Endodermal cell (in vitro differentiated cells): ENCODE results near the gene GCK. TPM values are rescaled to one million over a fixed set of nuclear protein-coding genes. Genes with fewer than 3 reads are reported as not detected.

Experiments
- DNase-seq: peaks from one replicate; pipeline ENCODE4 v3.0.0-alpha.2; 2017
- H3K27ac ChIP-seq: 2 replicates; pipeline ENCODE4 v1.5.1; 2013; ENCODE audit warnings: mild to moderate bottlenecking, low read depth, low read length, moderate library complexity
- H3K27me3 ChIP-seq: 2 replicates; pipeline ENCODE4 v1.6.1; 2013; ENCODE audit warnings: mild to moderate bottlenecking, low read length, moderate library complexity; ENCODE audit not compliant: insufficient read depth, control insufficient read depth, poor library complexity, severe bottlenecking
- H3K36me3 ChIP-seq: 2 replicates; pipeline ENCODE4 v1.7.0; 2013; ENCODE audit warnings: mild to moderate bottlenecking, low read length, moderate library complexity; ENCODE audit not compliant: control insufficient read depth, insufficient read depth
- H3K4me1 ChIP-seq: one replicate; pipeline ENCODE4 v1.7.0; 2013; ENCODE audit warnings: low read length; ENCODE audit not compliant: control insufficient read depth, insufficient read depth
- H3K4me3 ChIP-seq: 2 replicates; pipeline ENCODE4 v1.5.1; 2013; ENCODE audit warnings: mild to moderate bottlenecking, low read length, moderate library complexity
- H3K9ac ChIP-seq: 2 replicates; pipeline ENCODE4 v1.6.1; 2013; ENCODE audit warnings: mild to moderate bottlenecking, low read length, moderate library complexity; ENCODE audit not compliant: poor library complexity, severe bottlenecking; ENCODE audit errors: extremely low read depth
- H3K9me3 ChIP-seq: 2 replicates; pipeline ENCODE4 v1.6.1; 2013; ENCODE audit warnings: mild to moderate bottlenecking, low read length, moderate library complexity; ENCODE audit not compliant: control insufficient read depth
- H3K27ac Mint-ChIP-seq: 2 replicates; pipeline ENCODE4 v1.8.0; 2020; ENCODE audit warnings: mixed read lengths
- H3K27me3 Mint-ChIP-seq: 2 replicates; pipeline ENCODE4 v1.8.0; 2021; ENCODE audit warnings: mild to moderate bottlenecking, mixed read lengths; ENCODE audit not compliant: insufficient read depth
- H3K36me3 Mint-ChIP-seq: 2 replicates; pipeline ENCODE4 v1.8.0; 2020; ENCODE audit warnings: low read depth, mixed read lengths
- H3K4me1 Mint-ChIP-seq: 2 replicates; pipeline ENCODE4 v1.8.0; 2020; ENCODE audit warnings: mixed read lengths
- H3K4me3 Mint-ChIP-seq: 2 replicates; pipeline ENCODE4 v1.8.0; 2020; ENCODE audit warnings: mild to moderate bottlenecking, moderate library complexity, mixed read lengths
- H3K9me3 Mint-ChIP-seq: 2 replicates; pipeline ENCODE4 v1.8.0; 2020; ENCODE audit warnings: mild to moderate bottlenecking, mixed read lengths
- WGBS, 2 experiments: methylation state at CpG; one replicate each; pipeline versions ENCODE4 v1.1.5 to v1.1.7; 2013; ENCODE audit warnings: missing lambda C conversion rate in 2 of 2, mixed read lengths in 1 of 2; ENCODE audit not compliant: insufficient coverage in 1 of 2, insufficient read length in 1 of 2; 5-methylcytosine and 5-hydroxymethylcytosine counted together
- total RNA-seq, 2 donors: library from RNA; stranded (reverse); fragmentation: NEBNext Ultra II Directional in 1 of 2; extraction: Animal tissue kit (Norgen Biotek cat#: 25700) in 1 of 2; gene quantifications; 2 replicates in 1 of 2; 3 replicates in 1 of 2; pipeline ENCODE4 v1.2.1, GENCODE V29; 2021
- TF ChIP-seq, protein P1 (sequence below): fragments of 200-600 bp; sonication (generic); conservative IDR thresholded peaks from 2 replicates; pipeline ENCODE4 v1.5.0; 2021; ENCODE audit warnings: antibody characterized with exemption, mild to moderate bottlenecking

The GCK gene
- total RNA-seq, 2 donors from 2014 or later = 0.29 to 0.48 TPM

GRCh38 chr7:44155191-44156185 lies 33.8 kb downstream of the GCK start:
- WGBS, 2 experiments = 92 to 94% methylated on average over 8 of the region's 8 CpGs

DNA sequence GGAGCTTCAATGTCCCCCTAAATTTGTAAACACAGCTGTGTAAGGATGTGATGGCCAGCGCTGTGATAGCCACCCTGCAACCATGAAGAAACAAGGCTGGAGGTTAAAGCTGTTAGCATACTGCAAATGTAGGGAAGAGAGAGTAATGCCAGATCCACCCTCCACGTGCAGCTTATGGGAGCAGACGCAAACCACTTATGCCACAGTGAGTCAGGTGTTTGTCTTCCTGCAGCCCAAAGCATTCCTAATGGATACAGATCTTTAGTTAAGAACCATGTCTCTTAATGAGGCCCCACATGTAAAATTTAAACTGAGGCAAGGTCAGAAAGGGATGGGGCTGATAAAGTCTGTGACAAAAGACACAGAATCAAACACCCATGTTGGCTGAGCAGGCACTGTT lies 34.5 kb downstream of the GCK start:
- H3K4me1 ChIP-seq = no peaks in the 10 kb centered on the region
- H3K9ac ChIP-seq = no peak overlapping the region
- WGBS, 2 experiments = 96 to 97% methylated on average over 3 of the region's 3 CpGs
- H3K36me3 Mint-ChIP-seq = no peaks in the 10 kb centered on the region
- no peak overlapping the region for H3K27ac Mint-ChIP-seq
- H3K4me1 Mint-ChIP-seq = no peaks in the 10 kb centered on the region
- no peaks in the 10 kb centered on the region for H3K27me3 ChIP-seq
- peak; percentile 14 for DNase-seq
- no peaks in the 10 kb centered on the region for H3K9me3 Mint-ChIP-seq
- H3K9me3 ChIP-seq = no peaks in the 10 kb centered on the region
- TF ChIP-seq, protein P1, sequence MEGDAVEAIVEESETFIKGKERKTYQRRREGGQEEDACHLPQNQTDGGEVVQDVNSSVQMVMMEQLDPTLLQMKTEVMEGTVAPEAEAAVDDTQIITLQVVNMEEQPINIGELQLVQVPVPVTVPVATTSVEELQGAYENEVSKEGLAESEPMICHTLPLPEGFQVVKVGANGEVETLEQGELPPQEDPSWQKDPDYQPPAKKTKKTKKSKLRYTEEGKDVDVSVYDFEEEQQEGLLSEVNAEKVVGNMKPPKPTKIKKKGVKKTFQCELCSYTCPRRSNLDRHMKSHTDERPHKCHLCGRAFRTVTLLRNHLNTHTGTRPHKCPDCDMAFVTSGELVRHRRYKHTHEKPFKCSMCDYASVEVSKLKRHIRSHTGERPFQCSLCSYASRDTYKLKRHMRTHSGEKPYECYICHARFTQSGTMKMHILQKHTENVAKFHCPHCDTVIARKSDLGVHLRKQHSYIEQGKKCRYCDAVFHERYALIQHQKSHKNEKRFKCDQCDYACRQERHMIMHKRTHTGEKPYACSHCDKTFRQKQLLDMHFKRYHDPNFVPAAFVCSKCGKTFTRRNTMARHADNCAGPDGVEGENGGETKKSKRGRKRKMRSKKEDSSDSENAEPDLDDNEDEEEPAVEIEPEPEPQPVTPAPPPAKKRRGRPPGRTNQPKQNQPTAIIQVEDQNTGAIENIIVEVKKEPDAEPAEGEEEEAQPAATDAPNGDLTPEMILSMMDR = no peak
- H3K4me3 Mint-ChIP-seq = no peak overlapping the region
- H3K27me3 Mint-ChIP-seq = no peaks in the 10 kb centered on the region
- H3K36me3 ChIP-seq = no peaks in the 10 kb centered on the region
- H3K27ac ChIP-seq = no peak overlapping the region
- no peak overlapping the region for H3K4me3 ChIP-seq

More at GRCh38 chr7:44155191-44156185, 33.8 kb downstream of the GCK start:
- Histone ChIP-seq H3K4me1 (no peaks in the 10 kb centered on the region), H3K36me3 (no peaks in the 10 kb centered on the region), H3K9ac (no peak overlapping the region), H3K9me3 (no peaks in the 10 kb centered on the region), H3K27ac (no peak overlapping the region), H3K27me3 (no peaks in the 10 kb centered on the region), H3K4me3 (no peak overlapping the region)
- no peak overlapping the region for H3K4me3 Mint-ChIP-seq
- H3K4me1 Mint-ChIP-seq = no peaks in the 10 kb centered on the region
- no peak overlapping the region for H3K27ac Mint-ChIP-seq
- H3K27me3 Mint-ChIP-seq = no peaks in the 10 kb centered on the region
- TF ChIP-seq, protein P1 = no peak
- peak; percentile 29 for DNase-seq
- H3K9me3 Mint-ChIP-seq = no peaks in the 10 kb centered on the region
- H3K36me3 Mint-ChIP-seq = no peaks in the 10 kb centered on the region

GRCh38 chr7:44153948-44154335 lies 35.3 kb downstream of the GCK start:
- TF ChIP-seq, protein P1 = no peak
- H3K9me3 ChIP-seq = no peaks in the 10 kb centered on the region
- no peaks in the 10 kb centered on the region for H3K4me1 ChIP-seq
- DNase-seq = no peak
- H3K27me3 Mint-ChIP-seq = no peaks in the 10 kb centered on the region
- H3K27me3 ChIP-seq = no peaks in the 10 kb centered on the region
- H3K27ac Mint-ChIP-seq = no peak overlapping the region
- H3K4me3 Mint-ChIP-seq = no peak overlapping the region
- no peaks in the 10 kb centered on the region for H3K36me3 ChIP-seq
- H3K4me1 Mint-ChIP-seq = no peaks in the 10 kb centered on the region
- WGBS, 2 experiments = 92 to 94% methylated on average over 2 to 5 of the region's 5 CpGs
- H3K36me3 Mint-ChIP-seq = no peaks in the 10 kb centered on the region
- no peak overlapping the region for H3K4me3 ChIP-seq
- H3K9me3 Mint-ChIP-seq = no peaks in the 10 kb centered on the region
- no peak overlapping the region for H3K9ac ChIP-seq
- H3K27ac ChIP-seq = no peak overlapping the region
